ENCODE results near the gene P2RY14. TPM values are rescaled to one million over a fixed set of nuclear protein-coding genes. Genes with fewer than 3 reads are reported as not detected.

The P2RY14 gene
- total RNA-seq, 1 donor from 2014 or later, result not detected

DNA sequence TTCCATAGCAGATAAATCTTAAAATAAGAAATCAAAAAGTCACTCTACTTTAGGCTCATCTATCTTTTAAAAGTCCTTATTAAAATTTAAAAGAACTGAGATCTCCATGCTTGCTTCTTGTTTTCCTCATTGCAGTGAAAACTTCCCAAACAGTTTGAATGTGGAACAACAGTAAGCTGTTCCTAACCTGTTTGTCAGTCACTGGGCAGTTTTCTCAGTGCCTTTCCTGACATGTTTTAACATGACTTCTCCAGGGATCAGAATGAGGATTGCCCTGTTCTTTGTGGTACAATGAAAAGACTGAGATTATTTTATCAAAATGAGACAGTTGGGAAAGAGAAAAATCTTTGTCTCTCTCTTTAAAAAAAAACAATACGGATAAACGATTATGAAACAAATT lies 37.5 kb upstream of the P2RY14 start:
- H3K4me3 Mint-ChIP-seq, result no peak overlapping the region

DNA sequence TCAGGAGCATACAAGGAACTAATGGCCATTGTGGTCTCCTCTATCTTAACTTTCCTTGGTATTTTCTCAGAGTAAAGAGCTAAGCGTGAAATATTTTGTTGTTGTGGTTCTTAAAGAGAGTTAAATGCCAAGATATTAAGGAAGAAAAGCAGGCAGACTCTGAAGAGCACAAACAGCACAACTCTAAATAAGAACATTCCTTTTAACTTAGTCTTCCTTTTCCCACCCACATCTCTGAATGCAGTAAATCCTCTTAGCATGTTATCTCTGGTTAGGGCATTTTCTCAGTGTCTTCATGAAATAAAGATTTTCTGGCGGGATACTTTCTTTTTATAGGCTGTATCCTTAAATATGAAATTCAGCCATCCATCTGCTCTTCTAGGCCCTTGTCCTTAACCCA lies 36.8 kb upstream of the P2RY14 start:
- Mint-ChIP-seq H3K27ac (no peak overlapping the region), H3K27me3 (ENCODE audit: insufficient read depth, low read depth) (no peaks in the 10 kb centered on the region), H3K4me3 (no peak overlapping the region), H3K36me3 (no peaks in the 10 kb centered on the region), H3K9me3 (no peaks in the 10 kb centered on the region), H3K4me1 (peaks cover 3% of the 10 kb centered on the region)
- Histone ChIP-seq H3K4me3 (no peak overlapping the region), H3K27me3 (no peaks in the 10 kb centered on the region), H3K4me1 (peaks cover 8% of the 10 kb centered on the region), H4K20me1 (ENCODE audit: low read depth) (no peaks in the 10 kb centered on the region), H3K79me2 (ENCODE audit: low read depth) (no peaks in the 10 kb centered on the region), H3K9me3 (ENCODE audit: low read depth) (no peaks in the 10 kb centered on the region), H2AFZ (replicated peaks) (no peak overlapping the region), H3F3A (ENCODE audit: low read depth) (no peaks in the 10 kb centered on the region), H3K36me3 (no peaks in the 10 kb centered on the region), H3K27ac (peak overlapping the region; percentile 5), H3K9ac (no peak overlapping the region), H3K4me2 (no peak overlapping the region)
- no peak for TF ChIP-seq EZH2phosphoT487 (IDR thresholded peaks at IDR 0.05)
- TF ChIP-seq, protein P1, sequence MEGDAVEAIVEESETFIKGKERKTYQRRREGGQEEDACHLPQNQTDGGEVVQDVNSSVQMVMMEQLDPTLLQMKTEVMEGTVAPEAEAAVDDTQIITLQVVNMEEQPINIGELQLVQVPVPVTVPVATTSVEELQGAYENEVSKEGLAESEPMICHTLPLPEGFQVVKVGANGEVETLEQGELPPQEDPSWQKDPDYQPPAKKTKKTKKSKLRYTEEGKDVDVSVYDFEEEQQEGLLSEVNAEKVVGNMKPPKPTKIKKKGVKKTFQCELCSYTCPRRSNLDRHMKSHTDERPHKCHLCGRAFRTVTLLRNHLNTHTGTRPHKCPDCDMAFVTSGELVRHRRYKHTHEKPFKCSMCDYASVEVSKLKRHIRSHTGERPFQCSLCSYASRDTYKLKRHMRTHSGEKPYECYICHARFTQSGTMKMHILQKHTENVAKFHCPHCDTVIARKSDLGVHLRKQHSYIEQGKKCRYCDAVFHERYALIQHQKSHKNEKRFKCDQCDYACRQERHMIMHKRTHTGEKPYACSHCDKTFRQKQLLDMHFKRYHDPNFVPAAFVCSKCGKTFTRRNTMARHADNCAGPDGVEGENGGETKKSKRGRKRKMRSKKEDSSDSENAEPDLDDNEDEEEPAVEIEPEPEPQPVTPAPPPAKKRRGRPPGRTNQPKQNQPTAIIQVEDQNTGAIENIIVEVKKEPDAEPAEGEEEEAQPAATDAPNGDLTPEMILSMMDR (IDR thresholded peaks at IDR 0.05), result no peak
- no peak for TF ChIP-seq EZH2 (IDR thresholded peaks at IDR 0.05)
- DNase-seq (ENCODE audit: low spot score), result no peak

More for the DNA sequence above, 37.5 kb upstream of the P2RY14 start:
- no peaks in the 10 kb centered on the region for H3K9me3 ChIP-seq (ENCODE audit: low read depth)
- H4K20me1 ChIP-seq (ENCODE audit: low read depth), result no peaks in the 10 kb centered on the region
- H3K4me1 Mint-ChIP-seq, result peaks cover 3% of the 10 kb centered on the region
- no peaks in the 10 kb centered on the region for H3K9me3 Mint-ChIP-seq
- no peak overlapping the region for H3K4me3 ChIP-seq
- H3K27ac ChIP-seq, result no peak overlapping the region
- no peak overlapping the region for H3K9ac ChIP-seq
- no peaks in the 10 kb centered on the region for H3K36me3 Mint-ChIP-seq
- no peaks in the 10 kb centered on the region for H3F3A ChIP-seq (ENCODE audit: low read depth)
- DNase-seq (ENCODE audit: low spot score), result no peak
- no peaks in the 10 kb centered on the region for H3K27me3 Mint-ChIP-seq (ENCODE audit: insufficient read depth, low read depth)
- H3K79me2 ChIP-seq (ENCODE audit: low read depth), result no peaks in the 10 kb centered on the region
- TF ChIP-seq EZH2phosphoT487 (IDR thresholded peaks at IDR 0.05) (no peak), EZH2 (IDR thresholded peaks at IDR 0.05) (no peak)
- TF ChIP-seq, protein P1 (IDR thresholded peaks at IDR 0.05), result no peak
- no peaks in the 10 kb centered on the region for H3K36me3 ChIP-seq
- H3K4me2 ChIP-seq, result no peak overlapping the region
- no peak overlapping the region for H2AFZ ChIP-seq (replicated peaks)
- H3K4me1 ChIP-seq, result peaks cover 8% of the 10 kb centered on the region
- H3K27me3 ChIP-seq, result no peaks in the 10 kb centered on the region
- H3K27ac Mint-ChIP-seq, result no peak overlapping the region

DNA sequence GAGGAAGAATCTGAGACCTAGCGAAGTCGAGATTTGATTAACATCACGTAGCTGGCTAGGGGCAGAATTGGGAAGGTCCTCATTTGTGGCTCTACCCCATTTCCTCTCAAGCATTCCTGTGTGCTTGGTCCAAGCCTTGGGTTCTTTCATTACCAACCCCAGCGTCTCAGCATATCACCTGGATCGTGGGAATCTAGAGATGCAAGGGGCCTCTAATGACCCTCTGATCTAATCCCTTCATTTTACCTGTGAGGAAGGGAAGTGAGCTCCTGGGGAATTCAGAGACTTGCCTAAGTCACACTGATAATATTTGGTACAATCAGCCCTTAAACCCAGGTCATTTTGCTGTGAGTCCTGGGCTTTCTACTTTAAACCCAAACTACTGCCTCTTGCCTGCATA lies 36.3 kb upstream of the P2RY14 start:
- Histone ChIP-seq H2AFZ (replicated peaks) (no peak overlapping the region), H3K9me3 (ENCODE audit: low read depth) (no peaks in the 10 kb centered on the region), H3K4me1 (peaks cover 8% of the 10 kb centered on the region), H3K4me2 (no peak overlapping the region), H3K79me2 (ENCODE audit: low read depth) (no peaks in the 10 kb centered on the region), H3K27ac (no peak overlapping the region), H3K4me3 (no peak overlapping the region), H3F3A (ENCODE audit: low read depth) (no peaks in the 10 kb centered on the region), H3K27me3 (no peaks in the 10 kb centered on the region), H4K20me1 (ENCODE audit: low read depth) (no peaks in the 10 kb centered on the region), H3K9ac (no peak overlapping the region), H3K36me3 (no peaks in the 10 kb centered on the region)
- Mint-ChIP-seq H3K9me3 (no peaks in the 10 kb centered on the region), H3K27ac (no peak overlapping the region), H3K27me3 (ENCODE audit: insufficient read depth, low read depth) (no peaks in the 10 kb centered on the region), H3K36me3 (no peaks in the 10 kb centered on the region), H3K4me1 (peaks cover 3% of the 10 kb centered on the region), H3K4me3 (no peak overlapping the region)
- DNase-seq (ENCODE audit: low spot score), result no peak
- TF ChIP-seq EZH2phosphoT487 (IDR thresholded peaks at IDR 0.05) (no peak), EZH2 (IDR thresholded peaks at IDR 0.05) (no peak)
- TF ChIP-seq, protein P1 (IDR thresholded peaks at IDR 0.05), result no peak

Measured in neural progenitor cell (in vitro differentiated cells).